CD4-positive, alpha-beta T cell treated with Interleukin-21 for 1 hour (primary cell): Measurements from ENCODE around the gene SLC25A5.
"Not testable (repeated sequence)": the region's sequence is repeated elsewhere in the genome, so short reads cannot be mapped to it uniquely, and the experiment has no call there.

Experiments
- DNase-seq: peaks from one replicate; pipeline ENCODE4 v3.0.0-alpha.2; 2020

Gene SLC25A5

GRCh38 chrX:119478504-119478903 lies 10.3 kb downstream of the SLC25A5 start:
- no peak for DNase-seq

- no peak for DNase-seq
Measured at GRCh38 chrX:119479845-119480244, 11.6 kb downstream of the SLC25A5 start.

GRCh38 chrX:119481323-119481801 lies 13.1 kb downstream of the SLC25A5 start:
- no peak for DNase-seq

GRCh38 chrX:119482041-119482440 lies 13.8 kb downstream of the SLC25A5 start:
- no peak for DNase-seq

- peak; percentile 70 for DNase-seq
Measured at GRCh38 chrX:119482481-119483480, 14.5 kb downstream of the SLC25A5 start.

- DNase-seq = no peak
Measured at GRCh38 chrX:119486745-119487144, 18.5 kb downstream of the SLC25A5 start.

- not testable (repeated sequence) for DNase-seq
Measured at GRCh38 chrX:119487766-119488165, 19.5 kb downstream of the SLC25A5 start.

GRCh38 chrX:119488749-119489148 lies 20.5 kb downstream of the SLC25A5 start:
- peak; percentile 48 for DNase-seq

- no peak for DNase-seq
Measured at GRCh38 chrX:119489212-119490074, 21.2 kb downstream of the SLC25A5 start.

GRCh38 chrX:119492463-119492862 lies 24.2 kb downstream of the SLC25A5 start:
- no peak for DNase-seq

GRCh38 chrX:119493851-119494495 lies 25.7 kb downstream of the SLC25A5 start:
- not testable (repeated sequence) for DNase-seq

- DNase-seq = no peak
Measured at GRCh38 chrX:119495734-119496726, 27.8 kb downstream of the SLC25A5 start.

GRCh38 chrX:119497185-119497584 lies 28.9 kb downstream of the SLC25A5 start:
- DNase-seq = no peak

GRCh38 chrX:119500061-119500800 lies 32.0 kb downstream of the SLC25A5 start:
- no peak for DNase-seq

GRCh38 chrX:119501511-119502148 lies 33.4 kb downstream of the SLC25A5 start:
- DNase-seq = no peak

- peak; percentile 52 for DNase-seq
Measured at GRCh38 chrX:119502727-119503483, 34.7 kb downstream of the SLC25A5 start.

- DNase-seq = no peak
Measured at GRCh38 chrX:119503484-119503861, 35.2 kb downstream of the SLC25A5 start.

GRCh38 chrX:119505145-119505544 lies 36.9 kb downstream of the SLC25A5 start:
- not testable (repeated sequence) for DNase-seq

GRCh38 chrX:119505945-119506344 lies 37.7 kb downstream of the SLC25A5 start:
- no peak for DNase-seq
